ENCODE measurements around the gene HYAL3.

- TF ChIP-seq EZH2 (IDR thresholded peaks at IDR 0.05; ENCODE audit: insufficient read depth, poor library complexity, severe bottlenecking): no peak
- TF ChIP-seq EZH2phosphoT487 (IDR thresholded peaks at IDR 0.05; ENCODE audit: insufficient read depth, low read depth): no peak
Observed at GRCh38 chr3:50345008-50345407, 45.8 kb upstream of the HYAL3 start.

All from GM23248 (cell line).